NCI-H146 treated with DMSO at 0.1 percent for 48 hours (cell line): ENCODE measurements around the gene EIF3F.
"Not testable (repeated sequence)": the region's sequence is repeated elsewhere in the genome, so short reads cannot be mapped to it uniquely, and the experiment has no call there.

ENCODE experiments used
- DNase-seq: peaks from one replicate; lab custom pipeline; 2025; ENCODE audit not compliant: unreplicated experiment; lab: John Stamatoyannopoulos, UW

EIF3F gene

GRCh38 chr11:7983832-7984590 is 3.1 kb upstream of the EIF3F start:
- no peak for DNase-seq

DNA sequence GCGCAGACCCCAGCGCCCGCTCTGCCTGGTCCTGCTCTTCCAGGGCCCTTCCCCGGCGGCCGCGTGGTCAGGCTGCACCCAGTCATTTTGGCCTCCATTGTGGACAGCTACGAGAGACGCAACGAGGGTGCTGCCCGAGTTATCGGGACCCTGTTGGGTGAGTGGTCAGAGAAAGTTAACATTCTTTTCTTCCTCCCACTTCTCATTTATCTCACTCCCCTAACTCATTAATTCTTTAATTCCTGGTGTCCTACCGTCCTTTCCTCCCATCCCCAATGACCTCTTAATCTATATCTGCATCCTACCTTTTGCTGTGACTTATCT is 385 bp downstream of the EIF3F start:
- DNase-seq: not testable (repeated sequence)

GRCh38 chr11:7994581-7995278 is 7.6 kb downstream of the EIF3F start:
- no peak for DNase-seq

GRCh38 chr11:7999795-8000194 is 12.7 kb downstream of the EIF3F start:
- DNase-seq: no peak

- DNase-seq: no peak
Observed at GRCh38 chr11:8000390-8000789, 13.3 kb downstream of the EIF3F start.

DNA sequence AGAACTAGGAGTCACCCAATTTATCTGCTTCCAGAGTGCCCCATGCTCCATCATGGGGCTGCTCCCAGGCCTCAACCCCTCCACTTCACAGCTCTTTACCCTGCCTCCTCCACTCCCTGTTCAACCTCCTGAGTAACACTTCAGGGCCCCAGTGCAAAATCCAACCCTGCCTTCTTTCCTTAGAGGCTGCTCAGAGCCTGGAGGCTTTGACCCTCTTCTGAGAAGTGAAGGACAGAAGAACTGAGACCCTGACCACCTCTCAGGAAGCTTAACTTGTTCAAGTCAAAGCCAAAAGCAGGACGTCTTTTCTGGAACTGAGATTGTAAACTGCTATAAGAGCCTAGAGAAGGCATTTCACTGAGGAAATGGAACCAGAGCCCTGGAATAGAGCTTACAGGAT is 15.5 kb downstream of the EIF3F start:
- DNase-seq: no peak

GRCh38 chr11:8003187-8003586 is 16.1 kb downstream of the EIF3F start:
- DNase-seq: no peak

- DNase-seq: no peak
Observed at GRCh38 chr11:8004008-8004407, 16.9 kb downstream of the EIF3F start.

DNA sequence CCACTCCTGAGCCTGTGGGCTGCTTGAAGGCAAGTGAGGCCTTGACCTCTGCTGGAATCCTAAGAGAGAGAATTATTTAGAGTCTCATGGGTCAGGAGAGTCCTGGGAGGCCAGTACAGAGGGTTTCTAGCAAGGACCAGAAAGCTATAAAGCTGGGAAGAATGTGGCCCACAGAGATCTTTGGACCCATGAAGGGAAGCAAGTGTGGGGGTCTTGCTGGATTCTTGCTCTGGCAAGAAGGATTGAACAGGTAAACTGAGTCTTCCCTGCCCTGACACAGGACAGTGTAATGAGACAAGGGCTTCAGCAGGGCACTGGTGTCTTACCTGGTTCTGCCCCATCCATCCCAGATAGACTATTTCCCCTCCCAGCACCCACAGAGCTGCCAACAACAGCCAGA is 18.4 kb downstream of the EIF3F start:
- no peak for DNase-seq

DNA sequence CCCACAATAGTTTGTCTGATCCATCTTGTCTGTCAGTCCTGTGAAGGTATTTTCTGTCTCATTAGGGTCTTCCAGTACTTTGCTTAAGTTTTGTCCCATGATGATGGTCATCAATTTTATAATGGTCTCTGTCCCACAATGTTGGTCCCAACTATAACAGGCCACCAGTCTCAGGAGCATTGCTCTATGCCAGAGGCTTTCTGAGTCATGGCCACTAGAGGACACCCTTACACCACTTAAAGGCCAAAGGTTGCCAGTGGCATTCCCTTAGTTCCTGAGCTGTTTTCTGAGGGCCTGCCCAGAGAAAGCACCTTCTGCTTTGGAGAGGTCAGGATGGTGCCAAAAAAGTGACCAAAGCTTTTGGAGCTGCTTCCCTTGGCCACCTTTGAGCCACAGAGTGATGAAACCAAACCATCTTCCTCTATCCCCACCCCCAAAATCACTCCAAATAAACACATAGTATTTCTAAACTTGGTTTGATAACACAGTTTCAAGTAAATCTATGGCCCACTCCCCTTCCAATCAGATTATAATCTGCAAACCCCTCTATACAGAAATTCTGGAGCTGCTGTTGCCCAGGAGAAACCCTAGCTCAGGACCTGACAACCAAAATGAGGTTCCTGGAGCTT is 19.3 kb downstream of the EIF3F start:
- DNase-seq: peak; percentile 14

DNA sequence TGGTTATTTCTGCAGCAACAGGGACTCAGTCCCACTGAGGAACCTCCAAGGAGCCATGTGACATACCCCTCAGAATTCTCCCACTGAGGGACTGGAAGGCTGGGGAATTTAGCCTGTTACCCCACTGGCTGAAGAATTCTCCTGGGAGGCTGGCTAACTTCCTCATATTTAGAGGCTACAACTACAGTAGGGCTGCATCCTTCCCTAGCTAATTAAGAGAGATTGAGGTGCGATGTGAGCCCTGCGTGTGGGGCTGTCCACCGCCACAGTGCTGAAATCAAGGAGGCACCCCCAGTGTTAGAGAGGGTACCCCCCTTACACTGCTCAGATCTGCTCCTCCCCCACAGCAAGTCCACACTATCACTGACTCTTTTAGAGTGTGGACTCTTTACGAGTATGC is 21.1 kb downstream of the EIF3F start:
- DNase-seq: no peak

- DNase-seq: no peak
Observed at GRCh38 chr11:8009856-8010255, 22.7 kb downstream of the EIF3F start.

- DNase-seq: no peak
Observed at GRCh38 chr11:8011371-8011770, 24.2 kb downstream of the EIF3F start.

- DNase-seq: no peak
Observed at GRCh38 chr11:8011981-8012444, 24.9 kb downstream of the EIF3F start.

GRCh38 chr11:8013833-8014232 is 26.7 kb downstream of the EIF3F start:
- DNase-seq: no peak

DNA sequence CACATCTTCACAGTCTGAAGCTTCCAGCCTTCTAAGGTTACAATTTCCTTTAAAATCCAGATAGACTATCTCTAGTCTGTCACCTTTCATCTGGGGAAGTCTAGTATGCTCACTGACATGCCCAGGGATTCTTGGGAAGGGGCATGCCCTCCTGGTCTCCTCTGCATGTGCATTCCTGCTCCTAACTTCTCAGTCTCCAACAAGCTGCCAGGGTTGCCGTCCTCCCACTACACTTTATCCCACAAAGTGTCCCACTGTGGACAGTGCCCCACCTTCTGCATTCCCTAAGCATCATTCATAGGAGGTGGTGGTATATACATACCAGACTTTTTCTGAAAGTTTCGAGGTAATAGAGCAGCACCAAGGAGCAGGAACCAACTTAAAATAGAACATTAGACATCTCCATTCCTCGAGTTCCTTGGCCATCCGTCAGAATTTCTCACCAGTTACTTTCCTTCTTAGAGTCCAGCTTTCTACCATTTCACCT is 28.7 kb downstream of the EIF3F start:
- no peak for DNase-seq

- DNase-seq: no peak
Observed at GRCh38 chr11:8016440-8016839, 29.3 kb downstream of the EIF3F start.

DNA sequence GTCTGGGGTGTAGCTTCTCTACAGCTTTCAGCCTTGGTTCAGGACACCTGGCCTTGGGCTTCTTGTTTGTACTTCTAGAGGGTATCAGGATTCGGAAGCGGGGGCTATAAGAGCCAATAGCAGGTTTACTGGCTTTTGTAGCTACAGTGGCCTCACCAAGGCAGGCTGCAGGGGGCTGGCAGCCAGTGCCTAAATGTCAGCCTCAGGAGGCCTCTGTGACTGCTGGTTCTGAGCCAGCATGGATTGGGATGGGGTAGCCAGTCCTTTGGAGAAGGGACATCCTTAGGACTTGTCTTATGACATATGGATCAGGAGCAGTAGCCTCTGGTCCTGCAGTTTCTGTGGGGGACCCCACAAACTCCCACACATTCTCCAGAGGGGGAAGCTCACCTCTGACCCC is 29.9 kb downstream of the EIF3F start:
- no peak for DNase-seq

- no peak for DNase-seq
Observed at GRCh38 chr11:8017894-8018483, 30.9 kb downstream of the EIF3F start.

DNA sequence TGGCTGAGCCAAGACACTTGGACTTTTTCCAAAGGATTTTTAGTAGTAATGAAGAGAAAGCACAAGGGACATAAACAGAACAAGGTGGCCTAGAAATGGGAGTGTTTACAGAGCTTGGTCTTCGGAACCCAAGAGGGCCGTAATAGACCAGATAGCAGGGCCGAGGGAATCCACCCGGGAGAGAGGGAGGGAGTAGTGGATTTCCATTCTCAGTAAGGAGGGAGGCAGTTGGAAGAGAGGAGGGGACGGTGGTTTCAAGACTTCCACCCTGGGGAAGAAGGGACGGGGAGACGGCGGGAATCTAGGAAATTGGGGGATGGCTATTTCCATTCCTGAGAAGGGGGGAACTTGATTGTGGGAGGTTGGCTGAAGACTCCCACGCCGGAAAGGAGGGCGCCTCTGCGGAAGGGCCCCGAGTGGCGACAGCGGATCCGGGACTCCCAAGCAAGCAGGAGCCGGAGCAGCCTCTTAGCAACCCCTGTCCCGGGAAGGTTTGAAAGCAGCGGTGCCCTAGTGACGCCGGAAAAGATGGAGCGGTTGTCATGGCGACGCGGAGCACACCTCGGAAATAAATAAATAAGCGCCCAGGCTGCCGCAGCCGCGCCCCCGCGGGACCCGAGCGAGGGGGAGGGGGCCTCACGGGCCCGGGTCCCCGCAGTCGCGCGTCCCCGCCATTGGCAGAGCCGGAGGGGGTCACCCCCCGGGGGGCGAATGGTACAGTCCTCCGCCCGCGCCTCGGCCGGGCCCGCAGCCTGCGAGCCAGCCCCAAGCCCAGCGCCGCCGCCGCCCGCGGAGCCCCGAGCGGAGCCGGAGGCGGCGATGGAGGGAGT is 31.6 kb downstream of the EIF3F start:
- DNase-seq: peak; percentile 25
